K562 (cell line): ENCODE data around the gene BST1. TPM values are rescaled to one million over a fixed set of nuclear protein-coding genes. Genes with fewer than 3 reads are reported as not detected.
A peak's percentile ranks its signal among the peaks of the same experiment; 100 is the strongest.

Source experiments
- RBM25 ChIP-seq: fragments of 200-400 bp; formaldehyde crosslinking; IDR thresholded peaks from 2 replicates; pipeline ENCODE4 v1.6.1; 2018; ENCODE audit warnings: low read length, low read depth, moderate library complexity; ENCODE audit not compliant: severe bottlenecking
- RNF2 ChIP-seq: sonication (generic); IDR thresholded peaks from 2 replicates; pipeline ENCODE4 v1.6.1; 2016
- STAT5B ChIP-seq: fragments of 250-450 bp; sonication (Bioruptor Pico); IDR thresholded peaks from 2 replicates; pipeline ENCODE4 v1.8.0; 2021; ENCODE audit warnings: mild to moderate bottlenecking, inconsistent platforms
- polyA plus RNA-seq, 8 experiments: library from polyadenylated mRNA; depleted of rRNA in 4 of 8; stranded (reverse) in 5 of 8; unstranded in 3 of 8; fragments of >200 nt; fragmentation: Nextera tagmentation in 2 of 8; fragmentation: Illumina TruSeq in 1 of 8; extraction: Ambion mirVana in 2 of 8; extraction: Trizol in 1 of 8; gene quantifications; 2 replicates each; pipeline versions ENCODE4 v1.2.1 to v1.2.3, GENCODE V29; 2011 to 2014; ENCODE audit warnings: inconsistent platforms in 1 of 8, missing spikeins in 1 of 8
- total RNA-seq, 7 experiments: library from RNA; depleted of rRNA in 6 of 7; stranded (reverse); fragments of >200 nt in 6 of 7; fragmentation: Illumina TruSeq in 2 of 7; extraction: Trizol in 2 of 7; gene quantifications; 2 replicates each; pipeline versions ENCODE4 v1.2.1 to v1.2.3, GENCODE V29; 2011 to 2021; ENCODE audit warnings: low replicate concordance in 1 of 7
- TF ChIP-seq, protein P1 (sequence below): sonication (generic); formaldehyde crosslinking; IDR thresholded peaks from 2 replicates; pipeline ENCODE4 v1.8.0; 2023; ENCODE audit warnings: mild to moderate bottlenecking, missing genetic modification reagents
- TF ChIP-seq, protein P2 (sequence below): fragments of 250-450 bp; sonication (Bioruptor Pico); IDR thresholded peaks from 2 replicates; pipeline ENCODE4 v1.8.0; 2021; ENCODE audit warnings: moderate library complexity, mild to moderate bottlenecking, inconsistent platforms
- TF ChIP-seq, protein P3 (sequence below), 2 experiments: fragments of 150-350 bp in 1 of 2; IDR thresholded peaks; 2 replicates each; pipeline ENCODE4 v1.6.1; 2012 to 2016; ENCODE audit warnings: low read depth in 2 of 2, low read length in 2 of 2, mild to moderate bottlenecking in 1 of 2, moderate library complexity in 1 of 2
- TF ChIP-seq, protein P4 (sequence below): fragments of 450-650 bp; IDR thresholded peaks from 2 replicates; pipeline ENCODE4 v1.6.1; 2016

The BST1 gene
- total and polyA plus RNA-seq, 9 of the 15 experiments (the other 6 are each of a cell fraction or from before 2014, with no cell fraction given) = 0.04 to 0.38 (median 0.07) TPM; not detected in 6

DNA sequence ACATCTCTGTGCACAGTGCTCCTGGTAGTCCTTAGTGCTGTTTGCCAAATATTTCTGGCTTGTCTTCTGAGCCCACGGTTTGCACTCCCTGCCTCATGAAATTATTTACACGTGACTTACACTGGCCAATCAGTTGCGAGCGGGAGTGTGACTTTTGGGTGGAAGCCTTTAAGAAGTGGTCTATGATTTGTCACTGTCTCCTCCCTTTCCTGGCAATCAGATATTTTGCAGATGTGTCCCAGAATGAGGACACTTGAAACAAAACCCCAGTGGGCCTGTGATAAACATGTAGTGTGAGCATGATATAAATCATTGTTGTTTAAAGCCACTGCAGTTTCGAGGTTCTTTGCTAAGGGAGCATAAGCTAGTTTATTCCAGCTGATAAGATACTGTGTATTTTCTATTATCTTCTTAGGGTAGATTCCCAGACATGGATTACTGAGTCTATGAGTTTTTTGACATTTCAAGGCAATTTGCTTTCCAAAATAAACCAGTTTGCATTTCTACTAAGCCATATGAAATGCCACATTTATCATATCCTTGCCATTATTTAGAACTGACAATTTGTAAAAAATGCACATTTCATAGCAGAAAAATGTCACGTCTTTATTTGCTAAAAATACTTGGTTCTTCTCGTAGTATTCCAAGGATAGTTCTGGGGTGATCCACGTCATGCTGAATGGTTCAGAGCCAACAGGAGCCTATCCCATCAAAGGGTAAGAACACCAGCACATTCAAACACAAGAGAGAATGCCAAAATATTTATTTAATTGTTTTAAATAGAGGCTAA is 12.0 kb downstream of the BST1 start (continued):
- no peak for TF ChIP-seq STAT5B
- TF ChIP-seq, protein P1, sequence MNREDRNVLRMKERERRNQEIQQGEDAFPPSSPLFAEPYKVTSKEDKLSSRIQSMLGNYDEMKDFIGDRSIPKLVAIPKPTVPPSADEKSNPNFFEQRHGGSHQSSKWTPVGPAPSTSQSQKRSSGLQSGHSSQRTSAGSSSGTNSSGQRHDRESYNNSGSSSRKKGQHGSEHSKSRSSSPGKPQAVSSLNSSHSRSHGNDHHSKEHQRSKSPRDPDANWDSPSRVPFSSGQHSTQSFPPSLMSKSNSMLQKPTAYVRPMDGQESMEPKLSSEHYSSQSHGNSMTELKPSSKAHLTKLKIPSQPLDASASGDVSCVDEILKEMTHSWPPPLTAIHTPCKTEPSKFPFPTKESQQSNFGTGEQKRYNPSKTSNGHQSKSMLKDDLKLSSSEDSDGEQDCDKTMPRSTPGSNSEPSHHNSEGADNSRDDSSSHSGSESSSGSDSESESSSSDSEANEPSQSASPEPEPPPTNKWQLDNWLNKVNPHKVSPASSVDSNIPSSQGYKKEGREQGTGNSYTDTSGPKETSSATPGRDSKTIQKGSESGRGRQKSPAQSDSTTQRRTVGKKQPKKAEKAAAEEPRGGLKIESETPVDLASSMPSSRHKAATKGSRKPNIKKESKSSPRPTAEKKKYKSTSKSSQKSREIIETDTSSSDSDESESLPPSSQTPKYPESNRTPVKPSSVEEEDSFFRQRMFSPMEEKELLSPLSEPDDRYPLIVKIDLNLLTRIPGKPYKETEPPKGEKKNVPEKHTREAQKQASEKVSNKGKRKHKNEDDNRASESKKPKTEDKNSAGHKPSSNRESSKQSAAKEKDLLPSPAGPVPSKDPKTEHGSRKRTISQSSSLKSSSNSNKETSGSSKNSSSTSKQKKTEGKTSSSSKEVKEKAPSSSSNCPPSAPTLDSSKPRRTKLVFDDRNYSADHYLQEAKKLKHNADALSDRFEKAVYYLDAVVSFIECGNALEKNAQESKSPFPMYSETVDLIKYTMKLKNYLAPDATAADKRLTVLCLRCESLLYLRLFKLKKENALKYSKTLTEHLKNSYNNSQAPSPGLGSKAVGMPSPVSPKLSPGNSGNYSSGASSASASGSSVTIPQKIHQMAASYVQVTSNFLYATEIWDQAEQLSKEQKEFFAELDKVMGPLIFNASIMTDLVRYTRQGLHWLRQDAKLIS (CRISPR knock-in tag) = no peak
- TF ChIP-seq, protein P2, sequence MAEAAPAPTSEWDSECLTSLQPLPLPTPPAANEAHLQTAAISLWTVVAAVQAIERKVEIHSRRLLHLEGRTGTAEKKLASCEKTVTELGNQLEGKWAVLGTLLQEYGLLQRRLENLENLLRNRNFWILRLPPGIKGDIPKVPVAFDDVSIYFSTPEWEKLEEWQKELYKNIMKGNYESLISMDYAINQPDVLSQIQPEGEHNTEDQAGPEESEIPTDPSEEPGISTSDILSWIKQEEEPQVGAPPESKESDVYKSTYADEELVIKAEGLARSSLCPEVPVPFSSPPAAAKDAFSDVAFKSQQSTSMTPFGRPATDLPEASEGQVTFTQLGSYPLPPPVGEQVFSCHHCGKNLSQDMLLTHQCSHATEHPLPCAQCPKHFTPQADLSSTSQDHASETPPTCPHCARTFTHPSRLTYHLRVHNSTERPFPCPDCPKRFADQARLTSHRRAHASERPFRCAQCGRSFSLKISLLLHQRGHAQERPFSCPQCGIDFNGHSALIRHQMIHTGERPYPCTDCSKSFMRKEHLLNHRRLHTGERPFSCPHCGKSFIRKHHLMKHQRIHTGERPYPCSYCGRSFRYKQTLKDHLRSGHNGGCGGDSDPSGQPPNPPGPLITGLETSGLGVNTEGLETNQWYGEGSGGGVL (CRISPR knock-in tag) = no peak
- TF ChIP-seq, protein P3, sequence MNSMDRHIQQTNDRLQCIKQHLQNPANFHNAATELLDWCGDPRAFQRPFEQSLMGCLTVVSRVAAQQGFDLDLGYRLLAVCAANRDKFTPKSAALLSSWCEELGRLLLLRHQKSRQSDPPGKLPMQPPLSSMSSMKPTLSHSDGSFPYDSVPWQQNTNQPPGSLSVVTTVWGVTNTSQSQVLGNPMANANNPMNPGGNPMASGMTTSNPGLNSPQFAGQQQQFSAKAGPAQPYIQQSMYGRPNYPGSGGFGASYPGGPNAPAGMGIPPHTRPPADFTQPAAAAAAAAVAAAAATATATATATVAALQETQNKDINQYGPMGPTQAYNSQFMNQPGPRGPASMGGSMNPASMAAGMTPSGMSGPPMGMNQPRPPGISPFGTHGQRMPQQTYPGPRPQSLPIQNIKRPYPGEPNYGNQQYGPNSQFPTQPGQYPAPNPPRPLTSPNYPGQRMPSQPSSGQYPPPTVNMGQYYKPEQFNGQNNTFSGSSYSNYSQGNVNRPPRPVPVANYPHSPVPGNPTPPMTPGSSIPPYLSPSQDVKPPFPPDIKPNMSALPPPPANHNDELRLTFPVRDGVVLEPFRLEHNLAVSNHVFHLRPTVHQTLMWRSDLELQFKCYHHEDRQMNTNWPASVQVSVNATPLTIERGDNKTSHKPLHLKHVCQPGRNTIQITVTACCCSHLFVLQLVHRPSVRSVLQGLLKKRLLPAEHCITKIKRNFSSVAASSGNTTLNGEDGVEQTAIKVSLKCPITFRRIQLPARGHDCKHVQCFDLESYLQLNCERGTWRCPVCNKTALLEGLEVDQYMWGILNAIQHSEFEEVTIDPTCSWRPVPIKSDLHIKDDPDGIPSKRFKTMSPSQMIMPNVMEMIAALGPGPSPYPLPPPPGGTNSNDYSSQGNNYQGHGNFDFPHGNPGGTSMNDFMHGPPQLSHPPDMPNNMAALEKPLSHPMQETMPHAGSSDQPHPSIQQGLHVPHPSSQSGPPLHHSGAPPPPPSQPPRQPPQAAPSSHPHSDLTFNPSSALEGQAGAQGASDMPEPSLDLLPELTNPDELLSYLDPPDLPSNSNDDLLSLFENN (IDR thresholded peaks at IDR 0.05; ENCODE audit: low read depth in 2 of 2, low read length in 2 of 2) = no peak
- TF ChIP-seq, protein P4, sequence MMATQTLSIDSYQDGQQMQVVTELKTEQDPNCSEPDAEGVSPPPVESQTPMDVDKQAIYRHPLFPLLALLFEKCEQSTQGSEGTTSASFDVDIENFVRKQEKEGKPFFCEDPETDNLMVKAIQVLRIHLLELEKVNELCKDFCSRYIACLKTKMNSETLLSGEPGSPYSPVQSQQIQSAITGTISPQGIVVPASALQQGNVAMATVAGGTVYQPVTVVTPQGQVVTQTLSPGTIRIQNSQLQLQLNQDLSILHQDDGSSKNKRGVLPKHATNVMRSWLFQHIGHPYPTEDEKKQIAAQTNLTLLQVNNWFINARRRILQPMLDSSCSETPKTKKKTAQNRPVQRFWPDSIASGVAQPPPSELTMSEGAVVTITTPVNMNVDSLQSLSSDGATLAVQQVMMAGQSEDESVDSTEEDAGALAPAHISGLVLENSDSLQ = peak; percentile 24; the same call in 1 of the 2 replicates
- TF ChIP-seq RNF2 = no peak
- TF ChIP-seq RBM25 = peak; percentile 51
